Neural crest cell (in vitro differentiated cells): ENCODE measurements around the gene NF1. TPM values are rescaled to one million over a fixed set of nuclear protein-coding genes. Genes with fewer than 3 reads are reported as not detected.
"Not testable (repeated sequence)": the region's sequence is repeated elsewhere in the genome, so short reads cannot be mapped to it uniquely, and the experiment has no call there.

Source experiments
- DNase-seq: peaks from one replicate; pipeline ENCODE4 v3.0.0; 2021; ENCODE audit warnings: low read depth, mixed read lengths, low spot score
- H3K27ac Mint-ChIP-seq: one replicate; pipeline ENCODE4 v1.8.0; 2021; ENCODE audit warnings: mild to moderate bottlenecking, mixed read lengths; ENCODE audit not compliant: unreplicated experiment
- H3K27me3 Mint-ChIP-seq: 2 replicates; pipeline ENCODE4 v1.8.0; 2021; ENCODE audit warnings: low read depth, mild to moderate bottlenecking, mixed read lengths
- H3K36me3 Mint-ChIP-seq: 2 replicates; pipeline ENCODE4 v1.8.0; 2021; ENCODE audit warnings: low read depth, mild to moderate bottlenecking, mixed read lengths
- H3K4me1 Mint-ChIP-seq: 2 replicates; pipeline ENCODE4 v1.8.0; 2021; ENCODE audit warnings: mixed read lengths
- H3K4me3 Mint-ChIP-seq: one replicate; pipeline ENCODE4 v1.8.0; 2021; ENCODE audit warnings: mild to moderate bottlenecking, mixed read lengths
- H3K9me3 Mint-ChIP-seq: 2 replicates; pipeline ENCODE4 v1.8.0; 2021; ENCODE audit warnings: mixed read lengths
- CTCF ChIP-seq: fragments of 200-600 bp; sonication (generic); conservative IDR thresholded peaks from 2 replicates; pipeline ENCODE4 v1.5.0; 2021; ENCODE audit warnings: antibody characterized with exemption, mild to moderate bottlenecking
- total RNA-seq: library from RNA; stranded (reverse); gene quantifications from 2 replicates; pipeline ENCODE4 v1.2.1, GENCODE V29; 2021

Gene NF1
- total RNA-seq, 1 donor from 2014 or later: 60.6 TPM

- no peaks in the 10 kb centered on the region for H3K9me3 Mint-ChIP-seq
- no peaks in the 10 kb centered on the region for H3K27me3 Mint-ChIP-seq
- no peak for TF ChIP-seq CTCF
Observed at GRCh38 chr17:31374503-31374902, 279.7 kb downstream of the NF1 start.

GRCh38 chr17:31378638-31379037 lies 283.9 kb downstream of the NF1 start:
- Mint-ChIP-seq H3K9me3 (no peaks in the 10 kb centered on the region), H3K27me3 (no peaks in the 10 kb centered on the region), H3K27ac (no peak overlapping the region), H3K4me1 (peaks cover 24% of the 10 kb centered on the region), H3K36me3 (no peaks in the 10 kb centered on the region), H3K4me3 (no peak overlapping the region)
- TF ChIP-seq CTCF: peak; percentile 34
- DNase-seq: no peak

More at GRCh38 chr17:31374503-31374902, 279.7 kb downstream of the NF1 start:
- no peak for DNase-seq
- peaks cover 3% of the 10 kb centered on the region for H3K36me3 Mint-ChIP-seq
- peaks cover 14% of the 10 kb centered on the region for H3K4me1 Mint-ChIP-seq
- no peak overlapping the region for H3K27ac Mint-ChIP-seq
- H3K4me3 Mint-ChIP-seq: no peak overlapping the region

DNA sequence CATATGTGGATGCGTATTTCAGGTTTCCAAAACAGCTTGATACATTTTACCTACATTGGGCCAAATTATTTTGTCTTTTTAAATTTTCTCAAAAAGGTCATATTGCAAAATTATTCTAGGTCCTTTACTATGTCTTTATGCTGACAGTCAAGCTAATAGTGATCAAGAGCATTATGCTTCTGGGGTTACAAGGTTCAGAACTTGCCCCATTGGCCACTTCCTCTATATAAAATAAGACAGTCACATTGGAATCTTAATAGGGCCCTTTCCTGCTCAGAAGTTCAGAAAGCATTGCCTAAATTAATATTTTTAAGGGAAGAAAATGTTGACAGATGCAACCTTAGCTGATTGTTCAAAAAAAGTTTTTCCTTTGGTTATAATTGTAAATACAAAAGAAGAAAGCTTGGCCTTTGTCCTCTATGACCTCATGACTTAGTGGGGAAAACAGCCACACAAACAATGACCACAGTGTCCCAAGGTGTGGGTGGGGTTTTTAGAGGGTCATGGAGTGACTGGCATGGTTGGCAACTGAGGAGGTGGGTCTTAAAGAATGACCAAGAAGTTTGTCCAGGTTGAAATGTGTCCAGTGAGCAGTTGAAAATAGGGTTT lies 284.9 kb downstream of the NF1 start:
- no peak for TF ChIP-seq CTCF
- DNase-seq: no peak
- Mint-ChIP-seq H3K27ac (peak overlapping the region; percentile 94), H3K36me3 (no peaks in the 10 kb centered on the region), H3K4me1 (peaks cover 24% of the 10 kb centered on the region), H3K9me3 (no peaks in the 10 kb centered on the region), H3K27me3 (no peaks in the 10 kb centered on the region), H3K4me3 (no peak overlapping the region)

DNA sequence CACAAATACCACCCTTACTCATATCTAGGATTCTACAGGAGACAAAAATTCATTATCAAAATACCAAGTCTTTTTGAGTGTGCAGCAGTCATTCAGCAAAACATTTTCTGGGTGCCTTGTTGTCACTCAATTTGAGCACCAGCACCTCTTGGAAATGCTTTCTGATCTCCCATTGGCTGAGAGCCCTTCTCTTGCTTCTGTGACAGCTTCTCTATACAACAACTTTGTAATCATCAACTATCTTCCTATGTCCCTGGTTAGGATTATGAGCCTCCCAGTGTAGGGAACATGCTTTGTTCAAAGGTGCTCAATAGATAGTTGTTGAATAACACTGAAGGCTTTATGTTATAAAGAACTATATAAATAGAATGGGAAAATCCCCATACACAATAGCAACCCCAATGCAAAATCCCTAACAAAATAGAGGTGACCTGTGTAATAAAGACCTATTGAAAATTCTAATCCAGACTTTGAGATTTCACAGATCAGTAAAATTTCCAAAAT lies 286.4 kb downstream of the NF1 start:
- no peak overlapping the region for H3K27ac Mint-ChIP-seq
- DNase-seq: no peak
- H3K36me3 Mint-ChIP-seq: no peaks in the 10 kb centered on the region
- peaks cover 24% of the 10 kb centered on the region for H3K4me1 Mint-ChIP-seq
- H3K4me3 Mint-ChIP-seq: no peak overlapping the region
- no peaks in the 10 kb centered on the region for H3K9me3 Mint-ChIP-seq
- H3K27me3 Mint-ChIP-seq: no peaks in the 10 kb centered on the region
- no peak for TF ChIP-seq CTCF

- not testable (repeated sequence) for H3K27ac Mint-ChIP-seq, H3K9me3 Mint-ChIP-seq, H3K36me3 Mint-ChIP-seq, DNase-seq, H3K4me3 Mint-ChIP-seq, H3K27me3 Mint-ChIP-seq
- peaks cover 24% of the 10 kb centered on the region for H3K4me1 Mint-ChIP-seq
Observed at GRCh38 chr17:31382668-31383275, 288.0 kb downstream of the NF1 start.

- not testable (repeated sequence) for H3K9me3 Mint-ChIP-seq, H3K27me3 Mint-ChIP-seq, H3K4me3 Mint-ChIP-seq, DNase-seq, H3K36me3 Mint-ChIP-seq, H3K27ac Mint-ChIP-seq
- peaks cover 18% of the 10 kb centered on the region for H3K4me1 Mint-ChIP-seq
Observed at GRCh38 chr17:31383488-31383887, 288.7 kb downstream of the NF1 start.
